SK-N-SH (cell line): ENCODE data around the gene PKM. TPM values are rescaled to one million over a fixed set of nuclear protein-coding genes. Genes with fewer than 3 reads are reported as not detected.

Source experiments
- CTCF ChIA-PET: fragments of 300-600, 350-600 bp; formaldehyde crosslinking; extraction: SDS; loops from one replicate; lab custom pipeline; 2021; lab: Yijun Ruan, JAX
- POLR2A ChIA-PET: fragments of 350-600 bp; sonication (Branson Sonifier 250); formaldehyde crosslinking; extraction: SDS; loops from one replicate; lab custom pipeline; 2020; ENCODE audit warnings: antibody characterized with exemption, inconsistent platforms; lab: Yijun Ruan, JAX
- DNase-seq: peaks from one replicate; pipeline ENCODE4 v3.0.0; 2012
- H2AFZ ChIP-seq: fragments of 200-600 bp; sonication (generic); 2 replicates; pipeline ENCODE4 v1.8.1; 2016; ENCODE audit warnings: antibody characterized with exemption, mild to moderate bottlenecking, low read depth
- H3F3A ChIP-seq: fragments of 200-600 bp; sonication (generic); replicated peaks from 2 replicates; pipeline ENCODE3; 2016; ENCODE audit warnings: antibody characterized with exemption, mild to moderate bottlenecking; ENCODE audit not compliant: insufficient read depth
- H3K27ac ChIP-seq, 2 experiments: fragments of 200-500 bp in 1 of 2; fragments of 200-600 bp in 1 of 2; sonication (Bioruptor generic) in 1 of 2; sonication (generic), shearing (Covaris generic) in 1 of 2; 2 replicates each; pipeline versions ENCODE4 v1.5.1 to v1.6.1; 2014 to 2016; ENCODE audit warnings: low read depth in 2 of 2, inconsistent platforms in 1 of 2, low read length in 1 of 2, mild to moderate bottlenecking in 1 of 2, mixed read lengths in 1 of 2
- H3K27me3 ChIP-seq: fragments of 200-600 bp; sonication (generic), shearing (Covaris generic); 2 replicates; pipeline ENCODE4 v1.6.1; 2016; ENCODE audit warnings: mixed run types; ENCODE audit not compliant: insufficient read depth
- H3K36me3 ChIP-seq, 2 experiments: fragments of 200-500 bp in 1 of 2; fragments of 200-600 bp in 1 of 2; sonication (Bioruptor generic) in 1 of 2; sonication (generic) in 1 of 2; replicated peaks in 1 of 2; 2 replicates each; pipeline versions ENCODE3 to v1.5.1; 2014 to 2016; ENCODE audit warnings: low read length in 1 of 2, mild to moderate bottlenecking in 1 of 2; ENCODE audit not compliant: insufficient read depth in 2 of 2, control insufficient read depth in 1 of 2
- H3K4me1 ChIP-seq, 2 experiments: fragments of 200-500 bp in 1 of 2; fragments of 200-600 bp in 1 of 2; sonication (Bioruptor generic) in 1 of 2; sonication (generic), shearing (Covaris generic) in 1 of 2; 2 replicates each; pipeline versions ENCODE4 v1.5.1 to v1.6.1; 2014 to 2016; ENCODE audit warnings: low read depth in 1 of 2, low read length in 1 of 2, mixed run types in 1 of 2; ENCODE audit not compliant: insufficient read depth in 2 of 2, control insufficient read depth in 1 of 2
- H3K4me2 ChIP-seq: fragments of 200-600 bp; sonication (generic), shearing (Covaris generic); 2 replicates; pipeline ENCODE4 v1.6.1; 2017; ENCODE audit warnings: mixed run types
- H3K4me3 ChIP-seq, 2 experiments: fragments of 200-500 bp in 1 of 2; fragments of 200-600 bp in 1 of 2; sonication (Bioruptor generic) in 1 of 2; sonication (generic), shearing (Covaris generic) in 1 of 2; 2 replicates each; pipeline versions ENCODE4 v1.5.1 to v1.8.1; 2014 to 2016; ENCODE audit warnings: low read depth in 2 of 2, inconsistent platforms in 1 of 2, low read length in 1 of 2, mild to moderate bottlenecking in 1 of 2, mixed read lengths in 1 of 2, moderate library complexity in 1 of 2
- H3K79me2 ChIP-seq: fragments of 200-600 bp; sonication (generic); 2 replicates; pipeline ENCODE4 v1.8.1; 2017; ENCODE audit warnings: mild to moderate bottlenecking; ENCODE audit not compliant: insufficient read depth
- H3K9ac ChIP-seq: fragments of 200-600 bp; sonication (generic); 2 replicates; pipeline ENCODE4 v1.6.1; 2017; ENCODE audit warnings: mixed run types
- H3K9me2 ChIP-seq: fragments of 200-600 bp; sonication (generic); 2 replicates; pipeline ENCODE4 v1.6.1; 2017; ENCODE audit warnings: mixed run types
- H3K9me3 ChIP-seq: fragments of 200-600 bp; sonication (generic); 2 replicates; pipeline ENCODE4 v1.6.1; 2017; ENCODE audit warnings: mixed run types, mild to moderate bottlenecking, moderate library complexity
- H4K20me1 ChIP-seq: fragments of 200-600 bp; sonication (generic); 2 replicates; pipeline ENCODE4 v1.6.1; 2017; ENCODE audit warnings: mild to moderate bottlenecking, mixed run types; ENCODE audit not compliant: insufficient read depth
- CHD2 ChIP-seq: fragments of 150-350 bp; IDR thresholded peaks from 2 replicates; pipeline ENCODE4 v1.6.1; 2018; ENCODE audit warnings: low read length; ENCODE audit not compliant: partially characterized antibody
- EZH2phosphoT487 ChIP-seq: fragments of 200-600 bp; sonication (generic); IDR thresholded peaks from 2 replicates; pipeline ENCODE4 v1.6.1; 2017; ENCODE audit warnings: low read depth, mixed run types, mild to moderate bottlenecking, antibody characterized with exemption, moderate library complexity, borderline replicate concordance
- FOSL2 ChIP-seq: IDR thresholded peaks from 2 replicates; pipeline ENCODE4 v1.4.0; 2012; ENCODE audit warnings: low read depth, mild to moderate bottlenecking, moderate library complexity, borderline replicate concordance
- GABPA ChIP-seq: IDR thresholded peaks from 2 replicates; pipeline ENCODE4 v1.4.0; 2012; ENCODE audit warnings: low read depth, mild to moderate bottlenecking
- MAX ChIP-seq: IDR thresholded peaks from 2 replicates; pipeline ENCODE4 v1.4.0; 2012; ENCODE audit warnings: low read depth
- NRF1 ChIP-seq: IDR thresholded peaks from 2 replicates; pipeline ENCODE4 v1.6.1; 2012; ENCODE audit warnings: low read depth, mild to moderate bottlenecking, low read length
- POLR2AphosphoS5 ChIP-seq: IDR thresholded peaks from 2 replicates; pipeline ENCODE4 v1.6.1; 2012; ENCODE audit warnings: low read depth, low read length
- RAD21 ChIP-seq: IDR thresholded peaks from 2 replicates; pipeline ENCODE4 v1.6.1; 2012; ENCODE audit warnings: mild to moderate bottlenecking, low read length
- RCOR1 ChIP-seq: fragments of 150-350 bp; IDR thresholded peaks from 2 replicates; pipeline ENCODE4 v1.6.1; 2017; ENCODE audit warnings: antibody characterized with exemption, low read length
- RFX5 ChIP-seq: IDR thresholded peaks from 2 replicates; pipeline ENCODE4 v1.6.1; 2012; ENCODE audit warnings: mild to moderate bottlenecking, improper control_type of control experiment, low read length
- RXRA ChIP-seq: IDR thresholded peaks from 2 replicates; pipeline ENCODE4 v1.4.0; 2012; ENCODE audit warnings: low read depth, mild to moderate bottlenecking, borderline replicate concordance
- SIN3A ChIP-seq: IDR thresholded peaks from 2 replicates; pipeline ENCODE4 v1.6.1; 2012; ENCODE audit warnings: low read depth, mild to moderate bottlenecking, low read length, moderate library complexity, borderline replicate concordance
- TCF12 ChIP-seq: IDR thresholded peaks from 2 replicates; pipeline ENCODE4 v1.4.0; 2012
- TEAD4 ChIP-seq: IDR thresholded peaks from 2 replicates; pipeline ENCODE4 v1.4.0; 2012; ENCODE audit warnings: mild to moderate bottlenecking, borderline replicate concordance; ENCODE audit not compliant: insufficient read depth
- USF2 ChIP-seq: fragments of 150-350 bp; IDR thresholded peaks from 2 replicates; pipeline ENCODE4 v1.6.1; 2017; ENCODE audit warnings: antibody characterized with exemption, low read length, low read depth, borderline replicate concordance
- WGBS: methylation state at CpG from one replicate; pipeline ENCODE4 v1.1.6; 2017; ENCODE audit warnings: low lambda C conversion rate; 5-methylcytosine and 5-hydroxymethylcytosine counted together
- polyA plus RNA-seq, 3 experiments: library from polyadenylated mRNA; depleted of rRNA; stranded (reverse); fragments of >200 nt; gene quantifications; 2 replicates each; pipeline ENCODE4 v1.2.3, GENCODE V29; 2012
- TF ChIP-seq, protein P1 (sequence below): IDR thresholded peaks from 2 replicates; pipeline ENCODE4 v1.4.0; 2012; ENCODE audit warnings: low read depth, borderline replicate concordance
- TF ChIP-seq, protein P2 (sequence below): fragments of 150-350 bp; IDR thresholded peaks from 2 replicates; pipeline ENCODE4 v1.6.1; 2016; ENCODE audit warnings: mild to moderate bottlenecking, low read depth, low read length
- TF ChIP-seq, protein P3 (sequence below): fragments of 200-600 bp; sonication (generic); IDR thresholded peaks from 2 replicates; pipeline ENCODE4 v1.6.1; 2017; ENCODE audit warnings: antibody characterized with exemption, mild to moderate bottlenecking, moderate library complexity

The PKM gene
- polyA plus RNA-seq, 1 of the 3 experiments (the other 2 are of a cell fraction) = 1,453 TPM

DNA sequence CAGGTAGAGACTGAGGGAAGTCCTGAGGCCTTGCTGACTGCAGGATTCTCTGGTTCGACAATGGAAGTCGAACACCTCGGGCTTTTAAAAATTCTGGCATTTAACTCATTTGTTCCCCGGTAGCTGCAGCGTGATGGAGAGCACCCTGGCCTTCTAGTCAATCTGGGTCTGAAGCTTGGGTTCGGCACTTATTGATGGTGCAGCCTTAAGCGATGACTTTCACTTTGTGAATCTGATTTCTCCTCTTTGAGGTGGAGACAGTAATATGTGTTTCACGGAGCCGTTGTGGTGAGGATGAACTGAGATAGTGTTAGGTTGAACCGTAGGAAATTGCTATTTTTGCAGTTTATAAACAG, 42.0 kb upstream of the PKM start:
- Histone ChIP-seq H3F3A (no peaks in the 10 kb centered on the region), H3K27ac (peak overlapping the region in 1 of 2 experiments; percentile 48; a peak in 1 of 4 replicates), H4K20me1 (no peaks in the 10 kb centered on the region), H3K4me1 (peaks cover 9 to 12% of the 10 kb centered on the region in 2 experiments; a peak in 3 of 4 replicates), H3K9me2 (no peaks in the 10 kb centered on the region), H3K36me3 (peaks cover 10 to 19% of the 10 kb centered on the region in 2 experiments), H3K4me2 (peak overlapping the region; percentile 64), H3K4me3 (peak overlapping the region; percentile 41 to 91), H3K9ac (peak overlapping the region; percentile 44; the same call in 1 of the 2 replicates), H3K9me3 (no peaks in the 10 kb centered on the region), H3K27me3 (no peaks in the 10 kb centered on the region), H2AFZ (peak overlapping the region; percentile 92; the same call in 1 of the 2 replicates), H3K79me2 (peaks cover 35% of the 10 kb centered on the region)
- ChIA-PET POLR2A (interaction anchor here (2.2 kb wide), 1 partner anchor 42 kb away, joined by 11 read pairs; the partner anchor contains the start of gene PKM), CTCF (interaction anchor here (0.9 to 2.3 kb wide), 11 partner anchors 9 to 398 kb away, joined by 3 to 14 read pairs (median 5); no protein-coding TSS in a partner anchor)
- WGBS = 49% methylated on average over 7 of the region's 10 CpGs
- TF ChIP-seq POLR2AphosphoS5 = no peak; the same call in 1 of the 2 replicates
- no peak for TF ChIP-seq RXRA
- TF ChIP-seq TCF12 = no peak
- TF ChIP-seq FOSL2 = no peak
- TF ChIP-seq NRF1 = no peak
- no peak for TF ChIP-seq TEAD4
- no peak for TF ChIP-seq USF2
- TF ChIP-seq, protein P1, sequence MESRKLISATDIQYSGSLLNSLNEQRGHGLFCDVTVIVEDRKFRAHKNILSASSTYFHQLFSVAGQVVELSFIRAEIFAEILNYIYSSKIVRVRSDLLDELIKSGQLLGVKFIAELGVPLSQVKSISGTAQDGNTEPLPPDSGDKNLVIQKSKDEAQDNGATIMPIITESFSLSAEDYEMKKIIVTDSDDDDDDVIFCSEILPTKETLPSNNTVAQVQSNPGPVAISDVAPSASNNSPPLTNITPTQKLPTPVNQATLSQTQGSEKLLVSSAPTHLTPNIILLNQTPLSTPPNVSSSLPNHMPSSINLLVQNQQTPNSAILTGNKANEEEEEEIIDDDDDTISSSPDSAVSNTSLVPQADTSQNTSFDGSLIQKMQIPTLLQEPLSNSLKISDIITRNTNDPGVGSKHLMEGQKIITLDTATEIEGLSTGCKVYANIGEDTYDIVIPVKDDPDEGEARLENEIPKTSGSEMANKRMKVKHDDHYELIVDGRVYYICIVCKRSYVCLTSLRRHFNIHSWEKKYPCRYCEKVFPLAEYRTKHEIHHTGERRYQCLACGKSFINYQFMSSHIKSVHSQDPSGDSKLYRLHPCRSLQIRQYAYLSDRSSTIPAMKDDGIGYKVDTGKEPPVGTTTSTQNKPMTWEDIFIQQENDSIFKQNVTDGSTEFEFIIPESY = no peak
- TF ChIP-seq RCOR1 = no peak
- TF ChIP-seq, protein P2, sequence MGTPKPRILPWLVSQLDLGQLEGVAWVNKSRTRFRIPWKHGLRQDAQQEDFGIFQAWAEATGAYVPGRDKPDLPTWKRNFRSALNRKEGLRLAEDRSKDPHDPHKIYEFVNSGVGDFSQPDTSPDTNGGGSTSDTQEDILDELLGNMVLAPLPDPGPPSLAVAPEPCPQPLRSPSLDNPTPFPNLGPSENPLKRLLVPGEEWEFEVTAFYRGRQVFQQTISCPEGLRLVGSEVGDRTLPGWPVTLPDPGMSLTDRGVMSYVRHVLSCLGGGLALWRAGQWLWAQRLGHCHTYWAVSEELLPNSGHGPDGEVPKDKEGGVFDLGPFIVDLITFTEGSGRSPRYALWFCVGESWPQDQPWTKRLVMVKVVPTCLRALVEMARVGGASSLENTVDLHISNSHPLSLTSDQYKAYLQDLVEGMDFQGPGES = no peak
- TF ChIP-seq SIN3A = no peak
- TF ChIP-seq RAD21 = no peak
- TF ChIP-seq GABPA = no peak
- TF ChIP-seq EZH2phosphoT487 = no peak
- TF ChIP-seq CHD2 = no peak
- TF ChIP-seq RFX5 = no peak
- TF ChIP-seq, protein P3, sequence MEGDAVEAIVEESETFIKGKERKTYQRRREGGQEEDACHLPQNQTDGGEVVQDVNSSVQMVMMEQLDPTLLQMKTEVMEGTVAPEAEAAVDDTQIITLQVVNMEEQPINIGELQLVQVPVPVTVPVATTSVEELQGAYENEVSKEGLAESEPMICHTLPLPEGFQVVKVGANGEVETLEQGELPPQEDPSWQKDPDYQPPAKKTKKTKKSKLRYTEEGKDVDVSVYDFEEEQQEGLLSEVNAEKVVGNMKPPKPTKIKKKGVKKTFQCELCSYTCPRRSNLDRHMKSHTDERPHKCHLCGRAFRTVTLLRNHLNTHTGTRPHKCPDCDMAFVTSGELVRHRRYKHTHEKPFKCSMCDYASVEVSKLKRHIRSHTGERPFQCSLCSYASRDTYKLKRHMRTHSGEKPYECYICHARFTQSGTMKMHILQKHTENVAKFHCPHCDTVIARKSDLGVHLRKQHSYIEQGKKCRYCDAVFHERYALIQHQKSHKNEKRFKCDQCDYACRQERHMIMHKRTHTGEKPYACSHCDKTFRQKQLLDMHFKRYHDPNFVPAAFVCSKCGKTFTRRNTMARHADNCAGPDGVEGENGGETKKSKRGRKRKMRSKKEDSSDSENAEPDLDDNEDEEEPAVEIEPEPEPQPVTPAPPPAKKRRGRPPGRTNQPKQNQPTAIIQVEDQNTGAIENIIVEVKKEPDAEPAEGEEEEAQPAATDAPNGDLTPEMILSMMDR = no peak; the same call in 1 of the 2 replicates
- no peak for TF ChIP-seq MAX
- DNase-seq = no peak
